Right kidney (tissue), 1 donor: ENCODE results near the gene MVB12A.
A peak's percentile ranks its signal among the peaks of the same experiment; 100 is the strongest.

Experiments
- DNase-seq: peaks from one replicate; pipeline ENCODE4 v3.0.0-alpha.2; 2016

MVB12A gene

DNA sequence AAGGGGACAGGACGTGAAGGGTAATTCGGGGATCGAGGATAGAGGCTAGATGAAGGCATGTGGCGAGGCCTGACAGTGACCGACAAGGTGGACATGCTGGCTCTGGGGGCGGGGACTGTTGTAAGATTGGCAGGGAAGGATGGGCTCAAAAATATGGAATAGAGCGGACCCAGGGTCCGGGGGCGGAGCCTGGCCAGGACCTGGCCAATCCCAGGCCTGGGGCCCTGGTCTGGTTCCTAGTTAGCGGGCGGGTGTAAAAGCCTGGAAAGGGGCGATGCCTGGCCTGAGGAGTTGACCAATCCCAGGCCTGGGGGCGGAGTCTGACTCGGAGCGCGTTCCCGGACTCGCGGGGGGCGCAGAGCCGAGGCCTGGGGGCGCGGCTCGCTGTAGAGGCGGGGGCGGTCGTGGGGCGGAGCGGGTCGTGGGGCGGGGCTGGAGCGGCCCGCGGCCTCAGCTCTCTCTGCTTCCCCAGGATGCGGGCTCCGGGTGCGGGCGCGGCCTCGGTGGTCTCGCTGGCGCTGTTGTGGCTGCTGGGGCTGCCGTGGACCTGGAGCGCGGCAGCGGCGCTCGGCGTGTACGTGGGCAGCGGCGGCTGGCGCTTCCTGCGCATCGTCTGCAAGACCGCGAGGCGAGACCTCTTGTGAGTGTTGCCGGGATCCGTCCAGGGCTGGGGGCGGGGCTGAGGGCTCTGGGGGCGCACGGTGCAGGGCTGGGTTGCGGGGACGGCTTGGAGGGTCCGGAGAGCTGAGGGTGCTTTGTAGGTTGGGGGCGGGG is 50.4 kb downstream of the MVB12A start, which contains the start of gene SLC27A1:
Gene SLC27A1, plus strand, starts transcription at position 457 of the 774 bp plus-strand sequence. Its CDS starts 17 bp downstream, at position 474.
- peak; percentile 99 for DNase-seq

GRCh38 chr19:17471410-17472125 is 51.7 kb downstream of the MVB12A start:
- DNase-seq = no peak

- DNase-seq = no peak
Observed at GRCh38 chr19:17473041-17473440, 53.2 kb downstream of the MVB12A start.
